HG03175 (cell line): ENCODE data around the gene PIGH.
A peak's percentile ranks its signal among the peaks of the same experiment; 100 is the strongest.
"Not testable (repeated sequence)": the region's sequence is repeated elsewhere in the genome, so short reads cannot be mapped to it uniquely, and the experiment has no call there.

Experiments used
- ATAC-seq: cut with Tn5 transposase; IDR thresholded peaks from one replicate; pipeline ENCODE4 v1.9.1; 2021; ENCODE audit warnings: mild to moderate bottlenecking, moderate library complexity; ENCODE audit not compliant: unreplicated experiment

Gene PIGH

DNA sequence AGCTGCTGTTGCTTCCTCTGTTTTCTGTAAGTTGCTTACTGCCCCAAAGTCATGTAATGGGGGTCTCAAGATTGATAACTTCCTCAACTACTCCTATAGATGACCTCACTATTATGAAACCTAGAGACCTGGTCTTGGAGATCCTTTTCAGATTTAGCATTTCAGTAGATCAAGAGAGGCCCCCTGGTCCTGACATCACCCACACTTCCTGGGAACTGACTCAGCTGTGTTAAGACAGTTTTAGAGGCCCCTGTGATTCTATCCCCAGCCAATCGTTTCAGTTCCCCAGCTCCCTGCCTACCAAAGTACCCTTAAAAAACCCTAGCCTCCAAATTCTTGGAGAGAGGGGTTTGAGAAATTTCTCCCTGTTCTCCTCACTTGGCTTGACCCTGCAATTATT lies 10.4 kb upstream of the PIGH start:
- no peak for ATAC-seq

GRCh38 chr14:67609642-67610310 lies 9.7 kb upstream of the PIGH start:
- no peak for ATAC-seq

- ATAC-seq, result no peak
These were observed 7.6 kb upstream of the PIGH start for GRCh38 chr14:67607646-67608045.

- peak; percentile 78 for ATAC-seq
These were observed 3.0 kb upstream of the PIGH start for GRCh38 chr14:67602995-67603545.

DNA sequence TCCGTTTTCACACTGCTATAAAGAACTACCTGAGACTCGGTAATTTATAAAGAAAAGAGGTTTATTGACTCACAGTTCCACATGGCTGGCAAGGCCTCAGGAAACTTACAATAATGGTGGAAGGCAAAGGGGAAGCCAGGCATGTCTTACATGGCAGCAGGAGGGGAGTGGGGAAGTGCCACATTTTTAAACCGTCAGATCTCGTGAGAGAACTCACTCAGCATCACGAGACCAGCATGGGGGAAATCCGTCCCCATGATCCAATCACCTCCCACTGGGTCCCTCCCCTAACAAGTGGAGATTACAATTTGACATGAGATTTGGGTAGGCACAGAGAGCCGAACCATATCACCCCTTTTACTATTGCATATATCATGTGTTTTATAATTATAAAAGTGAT lies 2.0 kb upstream of the PIGH start:
- ATAC-seq, result no peak

DNA sequence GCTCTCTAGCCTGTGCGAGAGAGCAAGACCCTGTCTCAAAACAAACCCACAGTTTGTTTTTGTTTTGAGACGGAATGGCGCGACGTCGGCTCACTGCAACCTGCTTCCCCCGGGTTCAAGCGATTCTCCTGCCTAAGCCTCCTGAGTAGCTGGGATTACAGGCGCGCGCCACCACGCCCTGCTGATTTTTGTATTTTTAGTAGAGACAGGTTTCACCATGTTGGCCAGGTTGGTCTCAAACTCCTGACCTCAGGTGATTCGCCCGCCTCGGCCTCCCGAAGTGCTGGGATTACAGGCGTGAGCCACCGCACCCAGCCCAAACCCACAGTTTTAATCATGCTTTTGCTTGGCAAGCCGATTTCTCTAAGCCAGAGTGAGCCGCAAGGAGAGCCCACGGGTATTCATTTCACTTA lies 500 bp upstream of the PIGH start:
- ATAC-seq, result not testable (repeated sequence)

- no peak for ATAC-seq
These were observed 4.7 kb downstream of the PIGH start for GRCh38 chr14:67595392-67595791.

GRCh38 chr14:67593650-67594049 lies 6.4 kb downstream of the PIGH start:
- ATAC-seq, result not testable (repeated sequence)

GRCh38 chr14:67589204-67589770 lies 10.8 kb downstream of the PIGH start:
- no peak for ATAC-seq

DNA sequence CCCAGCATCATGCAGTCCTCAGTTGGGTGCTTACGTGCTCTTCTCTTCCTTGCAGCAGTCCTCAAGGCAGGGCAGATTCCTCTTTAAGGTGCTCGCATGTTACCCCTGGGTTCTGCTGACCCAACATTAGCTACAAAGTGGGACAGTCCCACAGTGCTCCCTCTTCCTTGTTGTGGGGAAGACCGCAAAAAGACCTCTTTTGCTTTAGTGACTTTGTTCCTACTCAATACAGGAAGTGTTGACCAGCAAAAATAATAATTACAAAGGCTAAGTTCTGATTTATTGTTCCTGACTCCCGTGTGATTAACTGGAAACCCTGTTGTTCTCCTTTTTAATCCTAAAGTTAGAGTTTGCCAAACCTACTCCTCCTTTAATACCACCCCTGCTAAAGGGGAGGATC lies 13.7 kb downstream of the PIGH start:
- no peak for ATAC-seq

- ATAC-seq, result no peak
These were observed 15.1 kb downstream of the PIGH start for GRCh38 chr14:67584978-67585377.

DNA sequence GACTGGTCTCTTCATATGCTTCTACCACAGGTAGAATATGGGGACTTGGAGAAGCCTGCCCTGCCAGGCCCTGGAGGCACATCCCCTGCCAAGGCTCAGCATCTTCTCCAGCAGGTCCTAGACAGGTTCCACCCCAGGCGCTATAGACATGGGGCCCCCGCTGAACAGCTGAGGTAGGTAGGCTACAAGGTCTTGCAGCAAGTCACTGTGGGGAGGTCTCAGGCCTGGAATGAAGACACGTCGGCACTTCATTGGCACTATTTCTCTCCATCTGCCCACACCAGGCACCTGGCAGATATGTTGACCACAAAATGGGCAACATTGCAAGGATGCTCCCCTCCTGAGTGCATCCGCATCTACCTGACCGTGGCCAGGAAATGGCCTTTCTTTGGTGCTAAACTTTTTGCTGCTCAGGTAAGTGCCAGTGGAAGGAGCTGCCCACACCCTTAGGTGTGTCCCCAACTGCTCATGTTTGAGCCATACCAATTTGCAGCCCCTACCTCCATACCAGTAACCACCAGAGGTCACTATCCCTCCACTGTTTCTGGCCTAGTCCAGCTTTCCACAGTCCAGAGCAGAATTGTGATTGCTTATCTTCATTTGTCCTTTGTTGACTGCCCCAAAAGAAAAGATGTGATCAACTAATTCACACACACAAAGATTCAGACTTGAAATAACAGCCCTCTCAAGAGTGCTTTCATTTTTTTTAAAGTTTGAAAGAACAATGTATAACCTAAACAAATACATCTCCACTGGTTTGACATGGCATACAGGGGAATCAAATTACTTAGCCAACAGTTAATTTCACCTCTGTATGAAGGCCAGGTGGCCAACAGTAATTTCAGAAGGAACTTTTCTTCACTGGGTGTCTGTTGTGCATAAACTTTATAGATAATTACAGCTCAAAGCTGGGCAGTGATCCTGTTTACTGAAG lies 16.1 kb downstream of the PIGH start:
- peak; percentile 70 for ATAC-seq

DNA sequence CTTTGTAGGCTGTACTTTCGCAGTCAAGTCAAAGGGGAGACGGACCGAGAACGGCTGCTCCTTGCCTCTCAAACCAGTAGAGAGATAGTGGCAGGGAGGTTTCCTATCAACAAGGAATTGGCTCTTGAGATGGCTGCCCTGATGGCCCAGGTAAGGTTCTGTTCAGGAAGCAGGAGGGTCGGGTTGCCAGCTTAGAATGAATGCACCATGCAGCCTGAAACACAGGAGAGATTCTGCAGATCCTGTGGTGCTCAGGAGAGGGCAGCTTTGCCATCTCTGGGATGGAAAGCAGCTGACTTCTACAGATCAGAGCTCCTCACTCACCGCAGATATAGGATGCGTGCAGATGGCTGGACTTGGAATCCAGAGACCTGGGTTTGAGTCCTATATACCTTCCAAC lies 18.0 kb downstream of the PIGH start:
- ATAC-seq, result no peak

DNA sequence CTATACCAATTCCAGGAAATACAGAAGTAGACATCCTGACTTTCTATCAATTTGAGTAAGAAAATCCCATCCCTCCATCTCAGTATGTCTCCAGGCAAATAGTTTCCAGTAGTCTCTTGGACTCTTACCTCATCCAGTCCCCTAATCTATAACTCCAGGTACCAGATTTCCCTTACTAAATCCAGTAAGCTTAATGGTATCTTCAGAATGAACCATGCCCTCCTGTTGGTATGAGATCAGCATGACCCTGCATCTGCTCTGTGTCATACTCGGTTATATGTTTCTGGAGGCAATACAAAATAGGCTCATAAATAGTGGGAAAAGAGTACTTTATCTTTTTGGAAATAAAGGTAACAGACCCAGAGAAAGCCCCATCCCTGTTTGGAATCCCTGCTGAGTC lies 18.4 kb downstream of the PIGH start:
- no peak for ATAC-seq

DNA sequence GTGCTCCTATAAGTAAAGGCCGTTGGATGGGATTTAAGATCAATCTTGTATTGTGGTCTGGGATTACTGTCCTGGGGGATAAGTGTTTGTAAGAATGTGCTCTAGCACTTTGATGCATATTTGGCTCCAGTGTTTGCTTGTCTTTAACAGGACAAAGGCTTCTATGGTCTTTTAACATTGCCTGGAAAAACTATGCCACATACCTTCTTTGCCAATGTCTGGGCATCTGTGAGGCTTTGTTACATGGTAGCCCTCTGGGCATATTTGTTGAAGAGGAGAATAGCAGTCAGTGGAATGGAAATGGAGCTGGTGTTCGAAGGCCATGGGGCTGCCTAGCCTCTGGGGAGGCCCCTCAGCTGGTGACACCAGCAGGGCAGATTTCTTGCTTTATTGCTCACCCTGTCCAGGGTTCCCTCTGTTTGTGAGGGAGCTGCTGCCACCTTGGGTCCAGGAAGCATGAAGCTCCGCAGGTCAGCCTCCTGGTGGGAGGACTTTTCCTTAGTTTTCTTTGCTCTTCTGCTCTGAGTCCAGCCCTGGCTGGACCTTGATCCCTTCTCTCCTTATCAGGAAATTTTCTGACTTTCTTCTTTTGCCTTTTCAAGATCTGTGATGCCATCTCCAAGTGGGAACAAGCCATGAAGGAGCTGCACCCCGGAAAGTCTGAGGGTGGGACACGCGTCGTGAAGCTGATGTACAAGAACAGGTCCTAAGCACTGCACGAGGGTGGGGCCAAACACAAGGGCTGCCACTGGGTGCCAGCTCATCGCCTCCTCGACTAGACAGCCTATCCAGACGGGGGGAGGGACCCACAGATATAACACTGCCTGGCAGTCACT lies 19.5 kb downstream of the PIGH start:
- ATAC-seq, result no peak

- ATAC-seq, result no peak
These were observed 20.4 kb downstream of the PIGH start for GRCh38 chr14:67579636-67580035.

GRCh38 chr14:67579040-67579439 lies 21.0 kb downstream of the PIGH start:
- no peak for ATAC-seq

DNA sequence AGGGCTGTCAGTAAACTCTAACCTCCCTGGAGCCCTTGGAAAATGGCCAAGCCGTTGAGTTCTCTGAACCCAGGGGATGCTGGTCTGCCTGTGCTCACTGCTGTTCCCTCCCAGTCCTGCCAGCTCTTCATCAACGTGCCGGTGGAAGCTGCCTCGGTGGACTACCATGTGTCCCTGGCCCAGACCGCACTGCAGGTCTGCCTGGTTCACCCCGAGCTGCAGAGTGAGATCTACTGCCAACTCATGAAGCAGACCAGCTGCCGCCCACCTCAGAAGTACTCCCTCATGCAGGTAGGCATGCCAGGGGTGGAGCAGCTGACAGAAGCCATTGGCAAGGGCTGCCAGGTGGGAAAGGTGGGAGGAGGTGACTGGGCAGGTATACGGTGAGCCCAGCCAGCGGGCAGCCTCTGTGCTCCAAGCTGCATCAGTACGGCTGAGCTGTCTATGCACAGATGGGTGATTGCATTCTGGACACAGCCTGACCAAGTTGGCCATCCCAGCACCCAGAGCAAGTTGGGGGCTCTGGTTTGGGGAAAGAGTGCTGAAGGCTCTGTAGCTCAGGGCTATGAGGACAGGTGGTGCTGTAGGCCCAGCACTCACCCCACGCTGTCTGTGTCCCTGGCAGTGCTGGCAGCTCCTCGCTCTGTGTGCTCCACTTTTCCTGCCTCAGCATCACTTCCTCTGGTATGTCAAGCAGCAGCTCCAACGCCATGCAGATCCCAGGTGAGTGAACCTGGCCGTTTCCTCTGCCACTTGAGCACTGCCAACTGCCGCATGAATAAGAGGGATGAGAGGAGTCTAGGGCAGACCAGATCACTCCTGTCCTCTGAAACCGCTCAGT lies 21.9 kb downstream of the PIGH start:
- no peak for ATAC-seq

- ATAC-seq, result no peak
These were observed 22.8 kb downstream of the PIGH start for GRCh38 chr14:67577181-67577808.
